Esophagus squamous epithelium (tissue), 4 donors: Measurements from ENCODE around the gene BLTP1.

ENCODE experiments used
- CTCF ChIP-seq, 6 experiments: fragments of 450-650 bp in 4 of 6; fragments of 200-600 bp in 2 of 6; sonication (generic) in 2 of 6; IDR thresholded peaks; one replicate each; pipeline ENCODE4 v1.5.1; 2016 to 2019; ENCODE audit warnings: antibody characterized with exemption in 6 of 6, mild to moderate bottlenecking in 4 of 6, moderate library complexity in 4 of 6
- POLR2A ChIP-seq, 4 donors: fragments of 450-650 bp; IDR thresholded peaks; one replicate each; pipeline ENCODE4 v1.6.1; 2017; ENCODE audit warnings: antibody characterized with exemption in 4 of 4, mild to moderate bottlenecking in 4 of 4, moderate library complexity in 3 of 4

- TF ChIP-seq CTCF (IDR thresholded peaks at IDR 0.05) (no peak), POLR2A (IDR thresholded peaks at IDR 0.05) (no peak)
Measured at GRCh38 chr4:122170775-122171174, 18.6 kb downstream of the BLTP1 start.
